ENCODE results near the gene REC8.

REC8 gene

DNA sequence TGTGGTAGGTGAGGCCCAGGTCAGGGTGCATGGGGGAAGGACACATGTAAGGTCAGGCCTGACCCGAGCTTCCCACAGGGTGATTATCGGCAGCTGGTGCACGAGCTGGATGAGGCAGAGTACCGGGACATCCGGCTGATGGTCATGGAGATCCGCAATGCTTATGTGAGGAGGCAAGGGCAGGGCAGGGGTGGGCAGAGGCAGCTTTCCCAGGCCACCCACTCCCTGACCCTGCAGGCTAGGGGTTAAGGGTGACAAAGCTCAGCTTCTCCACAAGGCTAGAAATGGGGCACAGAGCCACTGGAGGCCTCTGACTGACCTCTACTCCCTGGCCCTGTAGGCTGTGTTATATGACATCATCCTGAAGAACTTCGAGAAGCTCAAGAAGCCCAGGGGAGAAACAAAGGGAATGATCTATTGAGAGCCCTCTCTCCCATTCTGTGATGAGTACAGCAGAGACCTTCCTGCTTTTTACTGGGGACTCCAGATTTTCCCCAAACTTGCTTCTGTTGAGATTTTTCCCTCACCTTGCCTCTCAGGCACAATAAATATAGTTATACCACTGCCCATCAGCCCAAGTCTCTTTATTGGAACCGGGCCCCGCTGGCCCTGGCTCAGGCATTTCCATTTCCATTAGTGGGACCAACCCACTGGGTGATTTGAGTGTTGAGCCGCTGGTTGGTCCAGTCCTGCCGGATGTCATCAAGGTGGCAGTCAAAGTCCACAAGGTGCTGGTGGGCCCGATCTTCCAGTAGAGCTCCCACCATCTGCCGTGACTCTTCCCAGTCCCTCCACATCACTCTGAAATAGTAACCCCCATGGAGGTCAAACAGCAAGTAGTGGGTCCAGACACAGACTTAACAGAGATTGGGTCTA, 33.2 kb upstream of the REC8 start:
- DNase-seq: no peak

DNA sequence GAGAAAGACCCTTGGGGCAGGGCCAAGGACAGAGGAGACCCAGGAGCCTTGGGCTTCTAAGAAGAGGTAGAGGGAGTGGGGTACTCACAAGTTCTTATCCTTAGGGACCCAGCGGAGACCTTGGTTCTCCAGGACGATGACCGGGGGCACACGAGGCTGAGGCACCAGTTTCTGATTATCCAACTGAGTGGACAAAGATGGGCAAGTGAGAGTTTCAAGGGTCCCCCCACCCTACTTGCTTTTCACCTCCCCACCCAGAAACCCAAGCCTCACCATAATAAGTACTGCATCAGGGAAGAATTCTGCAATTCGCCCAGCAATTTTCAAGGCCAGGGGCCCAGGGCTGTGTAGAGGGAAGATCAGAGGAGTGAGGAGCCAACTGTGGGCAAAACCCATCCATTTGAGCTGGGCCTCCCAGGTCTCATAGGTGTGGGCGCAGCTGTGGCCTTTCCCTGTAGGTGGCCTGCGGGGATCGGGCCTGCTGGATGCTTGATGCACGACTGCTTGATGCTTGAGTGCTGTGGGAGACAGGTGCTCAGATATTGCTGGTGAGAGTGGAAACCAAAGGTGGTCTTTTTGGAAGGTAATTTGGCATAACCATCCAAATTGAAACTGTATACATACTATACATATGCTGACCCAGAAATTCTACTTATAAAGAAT, 32.5 kb upstream of the REC8 start:
- DNase-seq: no peak

DNA sequence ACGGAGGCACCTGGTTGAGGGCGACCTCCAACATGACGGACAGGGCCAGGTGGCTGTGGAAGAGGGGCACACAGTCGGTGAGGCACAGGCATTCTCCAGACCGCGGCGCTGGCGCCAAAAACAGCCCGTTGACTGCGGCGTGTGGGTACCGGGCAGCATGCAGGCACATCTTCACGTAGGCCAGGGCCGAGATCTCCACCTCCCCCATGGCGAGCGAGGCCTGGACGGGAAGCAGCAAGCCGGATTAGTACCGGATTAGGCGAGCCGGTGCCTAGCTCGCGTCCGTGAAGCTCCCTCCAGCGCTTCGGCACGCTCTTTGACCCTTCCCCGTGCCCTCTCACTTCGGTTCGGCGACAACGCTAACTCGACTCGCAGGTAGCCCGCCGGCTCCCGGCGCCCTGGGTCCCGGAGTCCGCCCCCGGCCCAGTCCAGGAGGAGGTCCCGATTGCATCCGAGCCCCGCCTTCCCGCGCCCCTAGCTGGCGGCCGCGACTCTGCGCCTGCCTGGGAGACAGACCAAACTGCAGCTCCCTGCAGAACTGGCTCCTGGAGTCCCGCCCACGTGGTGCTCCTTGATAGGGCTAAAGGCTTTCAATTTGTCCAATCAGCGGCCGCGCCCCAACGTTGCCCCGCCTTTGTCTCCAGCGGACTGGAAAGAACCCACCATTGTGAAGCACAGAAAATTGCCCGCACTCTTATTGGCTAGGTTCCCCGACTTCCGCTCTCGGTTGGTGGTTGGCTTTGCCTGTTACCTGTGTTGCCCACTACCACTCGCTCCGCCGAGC, 30.6 kb upstream of the REC8 start, which contains the start of gene EMC9:
TSS of gene EMC9 (minus strand) at position 495 of the 784 bp plus-strand sequence. CDS start at position 208, 287 bp downstream.
- DNase-seq: peak; percentile 99

DNA sequence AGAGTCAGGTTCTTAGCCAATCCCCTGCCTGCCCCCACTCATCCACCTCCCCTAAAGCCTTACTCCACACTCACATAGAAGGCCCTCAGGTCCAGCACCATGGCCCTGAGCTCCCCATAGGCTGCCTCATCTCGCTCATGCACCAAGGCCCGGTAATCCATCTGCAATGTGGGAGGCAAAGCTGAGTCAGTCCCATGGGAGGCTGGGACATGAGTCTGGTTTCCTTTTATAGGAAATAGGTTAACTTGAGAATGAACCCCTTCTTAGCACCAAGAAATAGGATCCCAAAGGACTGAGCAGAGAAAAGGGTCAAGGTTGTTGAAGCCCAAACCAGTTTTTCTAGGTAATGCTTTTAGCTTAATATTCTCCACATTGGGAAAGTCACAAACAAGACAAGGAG, 28.4 kb upstream of the REC8 start:
- DNase-seq: no peak

DNA sequence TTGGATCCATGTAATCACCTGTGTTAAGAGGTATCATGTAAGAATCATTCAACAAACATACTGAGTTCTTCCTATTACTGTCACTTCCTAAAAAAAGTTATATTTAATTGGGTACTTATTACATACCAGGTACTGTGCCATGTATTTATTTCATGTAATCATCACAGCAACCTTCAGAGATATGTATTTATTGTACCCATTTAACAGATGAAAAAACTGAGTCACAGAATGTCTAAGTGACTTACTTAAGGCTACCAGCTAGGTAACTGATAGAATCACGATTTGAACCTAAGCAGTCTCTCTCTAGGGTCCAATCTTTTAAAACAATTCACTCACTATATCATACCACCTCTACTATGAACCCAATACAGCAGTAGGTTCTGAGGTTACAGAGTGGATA, 27.4 kb upstream of the REC8 start:
- no peak for DNase-seq

DNA sequence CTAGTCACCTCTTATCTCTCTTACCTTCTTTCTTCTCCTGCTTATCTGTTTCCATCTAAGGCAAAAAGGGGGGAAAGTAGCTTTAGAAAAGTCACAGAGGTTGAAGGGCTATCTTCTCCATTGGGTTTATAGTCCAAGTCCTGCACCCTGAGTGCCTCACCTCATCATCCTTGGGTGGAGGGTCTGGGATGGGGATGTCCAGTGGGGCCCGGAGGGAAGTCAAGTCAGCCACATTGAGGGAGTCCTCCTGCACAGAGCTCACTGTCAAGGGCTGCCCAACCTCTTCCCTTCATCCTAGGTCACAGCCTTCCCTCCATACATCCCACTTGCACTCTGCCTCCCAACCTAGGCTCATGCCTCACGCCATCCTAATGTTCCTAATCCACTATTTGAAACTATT, 26.7 kb upstream of the REC8 start:
- no peak for DNase-seq

DNA sequence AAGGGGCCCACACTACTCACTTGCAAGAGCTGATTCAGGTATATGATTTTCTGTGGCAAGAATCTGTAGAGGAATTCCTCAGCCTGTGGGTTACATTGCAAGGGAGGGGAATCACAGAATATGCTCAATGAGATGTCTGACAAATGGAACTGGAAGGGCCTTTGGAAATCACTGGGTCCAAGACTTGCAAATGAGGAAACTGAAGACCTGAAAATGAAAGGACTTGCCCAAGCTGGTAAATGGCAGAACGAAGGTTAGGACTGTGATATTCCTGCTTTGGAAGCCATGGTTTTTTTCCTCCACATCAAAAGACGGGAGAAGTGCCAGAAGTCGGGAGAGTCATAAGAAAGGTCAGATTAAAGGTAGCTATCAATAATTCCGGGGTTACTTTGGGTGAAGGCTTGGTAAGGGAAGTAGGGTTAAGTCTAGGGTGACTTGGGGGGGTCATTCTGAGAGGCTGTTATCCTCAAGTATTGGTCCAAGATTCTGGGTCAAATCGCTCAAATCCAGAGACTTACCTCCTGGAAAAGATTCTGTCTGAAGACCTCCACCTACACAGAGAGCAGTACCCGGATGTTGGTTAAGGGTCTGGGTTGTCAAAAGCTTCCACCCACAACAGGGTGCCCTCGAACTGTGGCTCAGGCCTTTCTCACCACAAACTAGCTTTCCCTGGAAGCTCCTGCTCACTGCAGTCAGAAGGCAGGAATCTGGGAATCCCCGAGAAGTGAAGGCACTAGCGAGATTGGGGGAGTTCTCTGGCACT, 26.0 kb upstream of the REC8 start:
- DNase-seq: no peak

DNA sequence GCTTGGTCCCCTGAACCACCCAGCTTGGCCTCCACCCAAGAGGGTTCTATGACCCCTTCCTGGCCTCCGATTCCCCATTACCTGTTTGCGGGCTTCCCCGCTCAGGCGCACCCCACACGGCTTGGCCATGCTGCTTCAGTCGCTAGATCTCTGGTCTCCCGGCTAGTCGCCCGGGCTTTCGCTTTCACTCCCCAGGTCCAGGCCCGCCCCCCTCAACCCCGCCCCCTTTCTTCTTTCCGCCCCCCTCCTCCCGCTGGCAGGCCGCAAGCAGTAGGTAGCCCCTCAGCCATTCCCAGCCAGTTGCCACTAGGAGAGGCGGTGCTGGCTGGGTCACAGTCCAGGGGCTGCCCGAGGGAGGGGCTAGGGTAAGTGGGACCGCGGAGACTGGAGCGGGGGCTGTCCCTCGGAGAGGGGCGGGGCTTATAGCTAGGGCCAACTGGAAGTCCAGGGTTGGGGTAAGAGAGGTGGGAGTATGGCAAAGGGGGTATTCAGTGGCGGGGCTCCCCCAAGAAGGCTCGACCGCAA, 25.4 kb upstream of the REC8 start, which contains the start of gene PSME2:
TSS of gene PSME2 (minus strand) at position 158 of the 525 bp plus-strand sequence. CDS start at position 129, 29 bp downstream.
- DNase-seq: peak; percentile 78

DNA sequence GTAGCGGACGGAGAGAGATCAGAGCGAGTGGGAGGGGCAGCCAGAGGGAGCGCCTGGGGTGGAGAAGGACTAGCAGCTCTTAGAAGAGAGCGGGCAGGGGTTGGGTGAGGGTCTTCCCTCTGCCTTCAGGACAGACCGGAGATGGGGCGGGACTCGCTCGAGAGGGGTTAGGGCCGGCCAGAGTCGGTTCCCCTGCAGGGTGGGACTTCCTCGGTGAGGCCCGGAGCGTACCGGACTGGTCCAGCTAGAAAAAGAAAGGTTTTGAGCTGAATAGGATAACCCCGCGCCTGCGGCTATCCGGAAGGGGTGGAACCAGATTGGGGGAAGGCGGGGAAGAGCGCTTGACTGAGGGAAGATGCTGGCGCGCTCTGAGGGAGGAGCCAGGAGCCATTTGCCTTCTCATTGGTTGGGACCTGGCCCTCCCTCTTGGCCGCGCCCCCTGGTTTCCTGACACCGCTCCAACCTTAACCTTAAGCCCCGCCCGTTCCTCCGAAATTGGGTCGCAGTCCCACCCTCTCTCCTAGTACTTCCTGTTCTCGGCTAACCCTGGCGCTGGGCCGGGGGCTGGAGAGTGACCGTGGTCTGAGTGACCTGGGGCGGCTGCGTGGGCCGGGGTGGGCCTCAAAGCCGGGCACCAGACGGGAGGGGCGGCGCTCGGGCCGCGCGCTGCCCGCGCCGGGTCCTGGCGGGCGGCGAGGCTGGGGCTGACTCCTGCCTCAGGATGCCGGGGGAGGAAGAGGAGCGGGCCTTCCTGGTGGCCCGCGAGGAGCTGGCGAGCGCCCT, 24.7 kb upstream of the REC8 start, which contains the start of gene RNF31:
TSS of gene RNF31 (plus strand) at position 521 of the 783 bp plus-strand sequence. CDS start at position 722, 201 bp downstream.
- DNase-seq: peak; percentile 96

DNA sequence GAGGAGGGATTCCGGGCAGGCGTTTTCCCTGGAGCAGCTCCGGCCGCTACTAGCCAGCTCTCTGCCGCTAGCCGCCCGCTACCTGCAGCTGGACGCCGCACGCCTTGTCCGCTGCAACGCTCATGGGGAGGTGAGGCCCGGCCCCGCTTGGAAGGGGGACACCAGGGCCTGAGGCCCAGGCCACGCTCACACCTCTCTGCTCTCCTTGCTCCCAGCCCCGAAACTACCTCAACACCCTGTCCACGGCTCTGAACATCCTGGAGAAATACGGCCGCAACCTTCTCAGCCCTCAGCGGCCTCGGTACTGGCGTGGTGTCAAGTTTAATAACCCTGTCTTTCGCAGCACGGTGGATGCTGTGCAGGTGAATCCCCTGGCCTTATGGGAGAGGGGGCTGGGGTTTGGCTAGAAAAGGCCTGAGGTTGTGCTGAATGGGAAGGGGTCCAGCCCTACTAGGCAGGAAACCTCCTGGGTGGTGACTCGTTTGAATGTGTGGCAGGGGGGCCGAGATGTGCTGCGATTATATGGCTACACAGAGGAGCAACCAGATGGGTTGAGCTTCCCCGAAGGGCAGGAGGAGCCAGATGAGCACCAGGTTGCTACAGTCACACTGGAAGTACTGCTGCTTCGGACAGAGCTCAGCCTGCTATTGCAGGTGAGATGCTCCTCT, 24.0 kb upstream of the REC8 start:
- DNase-seq: no peak

DNA sequence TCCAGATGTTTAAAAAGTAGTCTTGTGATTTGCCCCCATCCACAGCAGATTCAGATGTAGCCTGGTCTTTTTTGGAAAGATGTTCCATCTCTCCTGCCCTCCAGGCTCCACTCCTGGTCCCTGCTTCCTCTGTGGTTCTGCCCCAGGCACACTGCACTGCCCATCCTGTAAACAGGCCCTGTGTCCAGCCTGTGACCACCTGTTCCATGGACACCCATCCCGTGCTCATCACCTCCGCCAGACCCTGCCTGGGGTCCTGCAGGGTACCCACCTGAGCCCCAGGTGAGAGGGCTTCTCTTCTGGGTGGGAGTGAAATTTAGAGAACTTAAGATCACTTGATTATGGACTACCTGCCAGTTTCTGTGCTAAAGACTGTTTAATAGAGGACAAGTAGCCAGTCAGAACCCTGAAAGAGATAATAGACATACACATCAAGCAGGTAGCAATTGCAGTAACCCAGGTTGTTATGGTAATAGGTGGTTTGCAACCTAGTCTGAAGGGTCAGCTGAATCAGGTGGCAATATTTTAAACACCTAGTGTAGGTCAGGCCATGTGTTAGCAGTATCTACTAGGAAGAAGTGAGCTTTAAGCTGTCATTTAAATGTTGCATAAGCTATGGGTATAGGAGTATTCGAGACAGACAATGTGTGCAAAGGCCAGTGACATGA, 22.4 kb upstream of the REC8 start:
- no peak for DNase-seq

DNA sequence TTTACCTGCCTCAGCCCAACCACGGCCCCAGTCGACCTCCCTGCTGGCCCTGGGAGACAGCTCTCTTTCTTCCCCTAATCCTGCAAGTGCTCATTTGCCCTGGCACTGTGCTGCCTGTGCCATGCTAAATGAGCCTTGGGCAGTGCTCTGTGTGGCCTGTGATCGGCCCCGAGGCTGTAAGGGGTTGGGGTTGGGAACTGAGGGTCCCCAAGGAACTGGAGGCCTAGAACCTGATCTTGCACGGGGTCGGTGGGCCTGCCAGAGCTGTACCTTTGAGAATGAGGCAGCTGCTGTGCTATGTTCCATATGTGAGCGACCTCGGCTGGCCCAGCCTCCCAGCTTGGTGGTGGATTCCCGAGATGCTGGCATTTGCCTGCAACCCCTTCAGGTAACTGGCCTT, 21.8 kb upstream of the REC8 start:
- DNase-seq: no peak

DNA sequence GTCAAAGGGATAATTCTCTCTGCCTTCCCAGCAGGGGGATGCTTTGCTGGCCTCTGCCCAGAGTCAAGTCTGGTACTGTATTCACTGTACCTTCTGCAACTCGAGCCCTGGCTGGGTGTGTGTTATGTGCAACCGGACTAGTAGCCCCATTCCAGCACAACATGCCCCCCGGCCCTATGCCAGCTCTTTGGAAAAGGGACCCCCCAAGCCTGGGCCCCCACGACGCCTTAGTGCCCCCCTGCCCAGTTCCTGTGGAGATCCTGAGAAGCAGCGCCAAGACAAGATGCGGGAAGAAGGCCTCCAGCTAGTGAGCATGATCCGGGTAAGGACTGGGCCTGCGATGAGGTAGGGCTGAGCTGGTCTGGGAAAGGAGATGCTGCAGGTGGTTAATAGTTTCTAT, 21.3 kb upstream of the REC8 start:
- DNase-seq: no peak

DNA sequence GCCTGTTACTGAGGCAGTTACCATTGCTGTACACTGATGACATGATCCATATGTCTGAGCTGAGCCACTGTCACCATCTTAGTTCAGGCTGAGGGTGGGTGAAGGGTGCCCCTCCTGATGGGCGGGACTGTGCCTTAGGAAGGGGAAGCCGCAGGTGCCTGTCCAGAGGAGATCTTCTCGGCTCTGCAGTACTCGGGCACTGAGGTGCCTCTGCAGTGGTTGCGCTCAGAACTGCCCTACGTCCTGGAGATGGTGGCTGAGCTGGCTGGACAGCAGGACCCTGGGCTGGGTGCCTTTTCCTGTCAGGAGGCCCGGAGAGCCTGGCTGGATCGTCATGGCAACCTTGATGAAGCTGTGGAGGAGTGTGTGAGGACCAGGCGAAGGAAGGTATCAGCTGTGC, 20.9 kb upstream of the REC8 start:
- no peak for DNase-seq

DNA sequence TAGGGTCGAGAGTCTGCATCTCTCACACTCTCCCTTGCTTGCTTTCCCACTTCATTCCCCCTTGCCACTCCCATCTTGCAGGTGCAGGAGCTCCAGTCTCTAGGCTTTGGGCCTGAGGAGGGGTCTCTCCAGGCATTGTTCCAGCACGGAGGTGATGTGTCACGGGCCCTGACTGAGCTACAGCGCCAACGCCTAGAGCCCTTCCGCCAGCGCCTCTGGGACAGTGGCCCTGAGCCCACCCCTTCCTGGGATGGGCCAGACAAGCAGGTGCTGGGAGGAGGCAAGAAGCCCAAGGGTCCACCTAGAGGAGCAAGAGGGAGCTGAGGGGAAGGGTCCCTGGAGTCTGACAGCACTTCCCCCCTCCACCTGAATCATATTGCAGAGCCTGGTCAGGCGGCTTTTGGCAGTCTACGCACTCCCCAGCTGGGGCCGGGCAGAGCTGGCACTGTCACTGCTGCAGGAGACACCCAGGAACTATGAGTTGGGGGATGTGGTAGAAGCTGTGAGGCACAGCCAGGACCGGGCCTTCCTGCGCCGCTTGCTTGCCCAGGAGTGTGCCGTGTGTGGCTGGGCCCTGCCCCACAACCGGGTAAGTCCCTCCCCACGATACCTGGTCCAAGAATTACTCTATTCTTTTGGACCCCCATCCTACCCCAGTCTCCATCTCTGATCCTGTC, 20.3 kb upstream of the REC8 start:
- no peak for DNase-seq

DNA sequence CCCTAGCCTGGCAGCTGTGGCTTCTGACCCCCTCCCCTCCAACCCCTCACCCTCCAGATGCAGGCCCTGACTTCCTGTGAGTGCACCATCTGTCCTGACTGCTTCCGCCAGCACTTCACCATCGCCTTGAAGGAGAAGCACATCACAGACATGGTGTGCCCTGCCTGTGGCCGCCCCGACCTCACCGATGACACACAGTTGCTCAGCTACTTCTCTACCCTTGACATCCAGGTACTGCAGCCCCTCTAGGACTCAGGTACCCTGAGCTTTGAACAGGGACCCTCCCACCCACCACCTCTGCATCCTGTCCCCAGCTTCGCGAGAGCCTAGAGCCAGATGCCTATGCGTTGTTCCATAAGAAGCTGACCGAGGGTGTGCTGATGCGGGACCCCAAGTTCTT, 16.8 kb upstream of the REC8 start:
- no peak for DNase-seq

DNA sequence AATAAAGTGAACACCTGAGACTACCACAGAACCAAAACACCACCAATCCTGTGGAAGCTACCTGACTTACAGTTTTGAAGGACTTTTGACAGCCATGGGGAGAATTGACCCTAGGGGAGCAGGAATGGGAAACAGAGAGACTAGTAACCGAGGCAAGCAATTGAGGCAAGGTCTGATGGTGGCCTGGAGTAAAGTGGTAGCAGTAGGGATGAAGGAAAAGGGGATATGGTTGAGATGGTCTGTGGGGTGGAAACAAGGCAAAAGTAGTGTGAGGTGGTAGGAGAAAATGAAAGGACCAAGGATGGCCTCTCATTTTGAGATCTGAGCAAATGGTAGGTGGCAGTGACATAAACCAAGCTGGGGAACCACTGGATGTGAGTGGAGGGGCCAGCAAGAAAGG, 15.0 kb upstream of the REC8 start:
- DNase-seq: no peak

DNA sequence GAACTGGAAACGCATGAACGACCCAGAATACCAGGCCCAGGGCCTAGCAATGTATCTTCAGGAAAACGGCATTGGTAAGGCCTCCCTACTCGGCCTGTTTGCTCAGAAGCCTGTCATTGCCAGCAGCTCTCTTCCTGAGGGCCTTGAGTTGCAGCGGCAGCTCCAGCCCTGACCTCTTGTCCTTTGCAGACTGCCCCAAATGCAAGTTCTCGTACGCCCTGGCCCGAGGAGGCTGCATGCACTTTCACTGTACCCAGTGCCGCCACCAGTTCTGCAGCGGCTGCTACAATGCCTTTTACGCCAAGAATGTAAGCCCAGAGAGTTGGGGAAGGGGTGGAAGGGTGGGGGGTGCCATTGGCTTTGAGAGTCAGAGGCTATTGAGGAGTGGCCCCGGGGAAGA, 14.5 kb upstream of the REC8 start:
- DNase-seq: no peak

DNA sequence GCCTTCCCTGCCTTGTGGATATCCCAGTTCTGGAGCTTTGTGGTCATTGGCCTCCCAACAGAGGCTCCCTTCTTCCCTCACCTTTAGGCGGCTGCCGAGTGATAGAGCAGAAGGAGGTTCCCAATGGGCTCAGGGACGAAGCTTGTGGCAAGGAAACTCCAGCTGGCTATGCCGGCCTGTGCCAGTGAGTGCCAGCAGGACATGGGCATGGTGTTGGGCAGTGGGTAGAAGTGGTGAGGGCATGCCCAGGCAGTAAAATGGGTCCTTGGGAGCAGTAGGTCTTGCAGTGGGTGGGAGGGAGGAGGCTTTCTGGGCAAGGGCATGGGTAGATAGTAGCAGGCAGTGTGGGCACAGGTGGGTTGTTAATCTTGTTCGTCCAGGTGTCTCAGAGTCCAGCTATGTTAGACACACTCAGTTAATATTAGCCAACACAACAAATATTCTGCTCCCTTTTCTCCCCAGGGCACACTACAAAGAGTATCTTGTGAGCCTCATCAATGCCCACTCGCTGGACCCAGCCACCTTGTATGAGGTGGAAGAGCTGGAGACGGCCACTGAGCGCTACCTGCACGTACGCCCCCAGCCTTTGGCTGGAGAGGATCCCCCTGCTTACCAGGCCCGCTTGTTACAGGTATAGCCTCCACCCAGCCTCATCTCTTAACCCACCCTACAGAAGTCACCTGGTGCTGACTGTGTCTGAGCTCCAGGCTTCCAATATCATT, 11.9 kb upstream of the REC8 start:
- no peak for DNase-seq

Data from effector CD4-positive, alpha-beta T cell (primary cell).